ENCODE data around the gene PRDM16. TPM values are rescaled to one million over a fixed set of nuclear protein-coding genes. Genes with fewer than 3 reads are reported as not detected.

PRDM16 gene
- total RNA-seq, 4 donors from 2014 or later = 0.19 to 1.6 (median 0.36) TPM

DNA sequence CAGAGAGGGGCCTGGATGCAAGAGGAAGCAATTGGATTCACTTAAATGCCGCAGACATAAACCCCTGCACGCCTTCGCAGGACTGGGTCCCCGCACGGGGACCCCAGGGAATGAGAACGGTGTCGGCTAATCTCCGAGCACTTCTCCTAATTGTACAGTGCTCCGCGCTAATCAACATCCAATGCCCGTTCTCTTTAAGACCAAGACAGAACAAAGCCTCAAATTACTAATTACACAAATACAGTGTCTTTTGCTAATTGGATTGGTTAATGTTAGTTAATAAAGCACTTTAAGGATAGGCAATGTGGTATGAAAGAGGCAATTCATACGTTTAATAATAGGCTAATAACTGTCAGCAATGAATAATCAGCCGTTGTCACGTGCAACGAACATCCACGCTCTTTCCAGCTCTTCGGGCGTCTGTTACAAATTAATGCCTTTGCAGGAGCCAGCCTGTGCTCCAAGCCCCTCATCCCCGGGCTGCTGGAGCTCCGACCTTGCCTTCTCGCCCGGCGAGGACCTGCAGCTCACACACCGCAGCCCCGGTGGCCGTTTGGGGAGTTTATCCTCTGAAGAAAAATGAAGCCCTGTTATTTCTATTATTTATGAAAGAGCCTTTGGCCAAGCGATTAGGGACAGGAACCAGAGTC is 157.8 kb downstream of the PRDM16 start:
- DNase-seq (ENCODE audit: low spot score in 2 of 2) = no peak
- TF ChIP-seq POLR2AphosphoS5 (IDR thresholded peaks at IDR 0.05) = no peak
- TF ChIP-seq, protein P1, sequence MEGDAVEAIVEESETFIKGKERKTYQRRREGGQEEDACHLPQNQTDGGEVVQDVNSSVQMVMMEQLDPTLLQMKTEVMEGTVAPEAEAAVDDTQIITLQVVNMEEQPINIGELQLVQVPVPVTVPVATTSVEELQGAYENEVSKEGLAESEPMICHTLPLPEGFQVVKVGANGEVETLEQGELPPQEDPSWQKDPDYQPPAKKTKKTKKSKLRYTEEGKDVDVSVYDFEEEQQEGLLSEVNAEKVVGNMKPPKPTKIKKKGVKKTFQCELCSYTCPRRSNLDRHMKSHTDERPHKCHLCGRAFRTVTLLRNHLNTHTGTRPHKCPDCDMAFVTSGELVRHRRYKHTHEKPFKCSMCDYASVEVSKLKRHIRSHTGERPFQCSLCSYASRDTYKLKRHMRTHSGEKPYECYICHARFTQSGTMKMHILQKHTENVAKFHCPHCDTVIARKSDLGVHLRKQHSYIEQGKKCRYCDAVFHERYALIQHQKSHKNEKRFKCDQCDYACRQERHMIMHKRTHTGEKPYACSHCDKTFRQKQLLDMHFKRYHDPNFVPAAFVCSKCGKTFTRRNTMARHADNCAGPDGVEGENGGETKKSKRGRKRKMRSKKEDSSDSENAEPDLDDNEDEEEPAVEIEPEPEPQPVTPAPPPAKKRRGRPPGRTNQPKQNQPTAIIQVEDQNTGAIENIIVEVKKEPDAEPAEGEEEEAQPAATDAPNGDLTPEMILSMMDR (IDR thresholded peaks at IDR 0.05) = no peak
- TF ChIP-seq POLR2A (IDR thresholded peaks at IDR 0.05) = no peak
- no peak for TF ChIP-seq EP300 (IDR thresholded peaks at IDR 0.05)
- Histone ChIP-seq H3K27ac (no peak overlapping the region), H3K4me3 (no peak overlapping the region), H3K4me1 (no peaks in the 10 kb centered on the region), H3K36me3 (no peaks in the 10 kb centered on the region), H3K9me3 (no peaks in the 10 kb centered on the region), H3K27me3 (peaks cover 96% of the 10 kb centered on the region)
- WGBS = 64% methylated on average over 27 of the region's 27 CpGs

DNA sequence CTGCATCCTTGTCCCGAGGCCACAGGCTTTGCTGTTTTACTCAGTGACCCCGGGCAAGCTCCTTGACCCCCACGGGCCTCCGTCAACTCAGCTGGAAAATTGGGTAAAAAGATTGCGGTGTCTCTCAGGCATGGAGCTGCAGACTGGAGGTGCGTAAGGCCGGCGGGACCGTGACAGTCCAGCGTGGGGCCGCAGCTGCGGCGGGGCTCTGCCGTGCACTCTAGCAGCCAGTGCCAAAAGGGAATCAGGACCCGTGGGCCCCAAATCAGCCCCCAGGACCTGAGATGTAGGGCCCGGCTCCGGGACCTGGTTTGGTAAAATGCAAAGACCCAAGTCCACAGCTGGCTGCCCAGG is 158.3 kb downstream of the PRDM16 start:
- H3K4me1 ChIP-seq = no peaks in the 10 kb centered on the region
- peaks cover 94% of the 10 kb centered on the region for H3K27me3 ChIP-seq
- H3K27ac ChIP-seq = no peak overlapping the region
- TF ChIP-seq, protein P1 (IDR thresholded peaks at IDR 0.05) = no peak
- no peak for TF ChIP-seq POLR2A (IDR thresholded peaks at IDR 0.05)
- TF ChIP-seq POLR2AphosphoS5 (IDR thresholded peaks at IDR 0.05) = no peak
- no peak for TF ChIP-seq EP300 (IDR thresholded peaks at IDR 0.05)
- 56% methylated on average over 4 of the region's 17 CpGs for WGBS
- H3K36me3 ChIP-seq = no peaks in the 10 kb centered on the region
- H3K4me3 ChIP-seq = no peak overlapping the region
- DNase-seq (ENCODE audit: low spot score in 2 of 2) = no peak
- no peaks in the 10 kb centered on the region for H3K9me3 ChIP-seq

DNA sequence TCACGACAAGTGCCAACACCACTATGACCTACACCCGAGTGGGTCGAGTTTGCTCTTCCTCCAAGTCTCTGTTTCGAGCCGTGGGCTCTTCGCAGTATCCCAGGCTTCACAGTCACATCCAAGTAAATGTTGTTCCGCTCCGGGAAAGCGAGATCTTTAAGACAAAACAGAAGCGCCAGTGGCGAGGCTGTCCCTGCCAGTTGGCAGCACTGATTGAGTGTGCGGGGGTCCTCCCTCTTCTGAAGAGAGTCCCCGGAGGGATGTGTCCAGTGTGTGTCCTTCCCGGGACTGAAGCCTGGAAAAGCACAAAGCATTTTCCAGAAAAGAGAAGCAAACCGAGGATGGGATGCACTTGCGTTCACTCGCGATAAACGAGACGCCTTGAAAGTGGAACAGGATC is 158.9 kb downstream of the PRDM16 start:
- H3K9me3 ChIP-seq = no peaks in the 10 kb centered on the region
- peaks cover 92% of the 10 kb centered on the region for H3K27me3 ChIP-seq
- no peak overlapping the region for H3K27ac ChIP-seq
- WGBS = 86% methylated on average over 20 of the region's 20 CpGs
- no peak for DNase-seq (ENCODE audit: low spot score in 2 of 2)
- no peaks in the 10 kb centered on the region for H3K4me1 ChIP-seq
- TF ChIP-seq POLR2A (IDR thresholded peaks at IDR 0.05) (no peak), POLR2AphosphoS5 (IDR thresholded peaks at IDR 0.05) (no peak), EP300 (IDR thresholded peaks at IDR 0.05) (no peak)
- TF ChIP-seq, protein P1 (IDR thresholded peaks at IDR 0.05) = no peak
- H3K4me3 ChIP-seq = no peak overlapping the region
- no peaks in the 10 kb centered on the region for H3K36me3 ChIP-seq

DNA sequence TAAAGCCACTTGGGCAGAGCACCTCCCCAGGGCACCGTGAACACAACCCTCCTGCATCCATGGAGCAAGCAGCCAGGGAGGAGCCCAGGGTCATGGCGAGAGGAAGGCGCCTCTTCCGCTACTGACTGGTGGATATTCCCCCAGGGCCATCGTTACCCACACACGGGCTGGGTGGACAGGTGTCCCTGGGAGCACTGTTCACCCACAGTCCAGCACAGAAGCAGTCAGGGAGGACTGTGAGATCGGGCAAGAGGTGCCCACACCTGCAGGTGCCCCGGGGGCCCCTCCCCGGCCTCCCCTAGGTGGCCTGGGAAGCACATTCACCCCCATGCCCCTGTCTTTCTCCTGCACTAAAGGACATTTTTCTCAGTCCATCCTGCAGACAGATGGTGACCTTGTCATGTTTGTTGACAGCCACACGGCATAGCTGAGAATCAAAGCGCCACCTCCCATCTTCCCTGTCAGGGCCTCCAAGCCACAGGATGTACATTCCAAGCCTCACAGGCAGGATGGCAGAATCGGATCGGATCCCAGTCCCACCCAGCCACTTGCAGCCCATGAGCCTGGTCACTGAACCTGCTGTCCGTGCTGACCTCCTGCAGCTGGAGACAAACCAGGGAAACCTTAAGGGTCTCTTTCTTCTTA is 160.2 kb downstream of the PRDM16 start:
- no peak overlapping the region for H3K27ac ChIP-seq
- no peaks in the 10 kb centered on the region for H3K36me3 ChIP-seq
- H3K9me3 ChIP-seq = no peaks in the 10 kb centered on the region
- peaks cover 87% of the 10 kb centered on the region for H3K27me3 ChIP-seq
- 54% methylated on average over 6 of the region's 14 CpGs for WGBS
- no peak overlapping the region for H3K4me3 ChIP-seq
- TF ChIP-seq POLR2AphosphoS5 (IDR thresholded peaks at IDR 0.05) = no peak
- TF ChIP-seq, protein P1 (IDR thresholded peaks at IDR 0.05) = no peak
- TF ChIP-seq POLR2A (IDR thresholded peaks at IDR 0.05) = no peak
- no peak for TF ChIP-seq EP300 (IDR thresholded peaks at IDR 0.05)
- DNase-seq (ENCODE audit: low spot score in 2 of 2) = no peak
- no peaks in the 10 kb centered on the region for H3K4me1 ChIP-seq

DNA sequence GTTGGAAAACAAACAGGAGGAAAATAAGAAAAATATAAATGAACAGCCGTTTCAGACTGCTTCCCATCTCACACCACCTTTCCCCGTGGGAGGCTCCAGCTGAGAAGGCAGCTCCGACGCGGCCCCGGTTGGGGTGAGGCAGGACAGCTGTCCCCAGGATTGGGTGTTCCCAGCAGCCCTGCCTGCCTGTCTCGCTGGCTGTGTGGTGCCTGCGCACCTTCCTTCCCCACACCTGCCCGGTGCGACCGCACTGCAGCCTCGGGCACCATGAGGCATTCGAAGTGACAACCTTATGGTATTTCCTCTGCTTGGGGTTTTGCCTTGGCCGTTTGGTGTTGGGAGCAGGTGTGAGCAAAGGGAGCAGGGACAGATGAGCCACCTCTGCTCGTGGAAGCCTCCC is 161.6 kb downstream of the PRDM16 start:
- H3K9me3 ChIP-seq = no peaks in the 10 kb centered on the region
- no peak overlapping the region for H3K27ac ChIP-seq
- no peak overlapping the region for H3K4me3 ChIP-seq
- DNase-seq (ENCODE audit: low spot score in 2 of 2) = no peak
- TF ChIP-seq EP300 (IDR thresholded peaks at IDR 0.05) (no peak), POLR2A (IDR thresholded peaks at IDR 0.05) (no peak), POLR2AphosphoS5 (IDR thresholded peaks at IDR 0.05) (no peak)
- TF ChIP-seq, protein P1 (IDR thresholded peaks at IDR 0.05) = no peak
- H3K4me1 ChIP-seq = no peaks in the 10 kb centered on the region
- 54% methylated on average over 7 of the region's 15 CpGs for WGBS
- no peaks in the 10 kb centered on the region for H3K36me3 ChIP-seq
- H3K27me3 ChIP-seq = peaks cover 88% of the 10 kb centered on the region
